HG03108 (cell line): ENCODE data around the gene ZNF532.

Source experiments
- ATAC-seq: cut with Tn5 transposase; IDR thresholded peaks from one replicate; pipeline ENCODE4 v1.9.1; 2021; ENCODE audit warnings: moderate library complexity; ENCODE audit not compliant: unreplicated experiment

Gene ZNF532

GRCh38 chr18:58941426-58942099 lies 76.9 kb downstream of the ZNF532 start:
- ATAC-seq, result no peak

DNA sequence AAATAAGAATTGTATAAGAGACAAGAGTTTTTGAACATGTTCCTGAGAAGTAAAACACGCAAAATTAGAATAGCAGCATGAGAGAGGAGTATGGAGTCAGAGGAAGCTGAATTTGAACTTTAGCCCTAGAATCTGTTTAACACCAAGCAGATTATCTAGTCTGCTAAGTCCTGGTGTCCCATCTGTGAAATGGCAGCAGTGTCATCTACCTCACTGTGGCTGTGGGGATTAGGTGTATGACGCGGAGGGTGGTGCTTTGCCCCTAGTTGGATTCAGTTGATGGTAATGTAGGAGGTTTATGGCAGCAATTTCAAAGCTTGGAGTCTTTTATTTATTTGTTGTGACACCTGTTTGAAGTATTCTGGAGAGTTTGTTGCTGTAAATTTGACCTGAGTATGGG lies 79.2 kb downstream of the ZNF532 start:
- ATAC-seq, result no peak

- no peak for ATAC-seq
These were observed 82.6 kb downstream of the ZNF532 start for GRCh38 chr18:58947136-58947732.

- ATAC-seq, result no peak
These were observed 84.4 kb downstream of the ZNF532 start for GRCh38 chr18:58949031-58949430.

- no peak for ATAC-seq
These were observed 87.5 kb downstream of the ZNF532 start for GRCh38 chr18:58951986-58952702.

GRCh38 chr18:58952858-58953257 lies 88.2 kb downstream of the ZNF532 start:
- no peak for ATAC-seq

DNA sequence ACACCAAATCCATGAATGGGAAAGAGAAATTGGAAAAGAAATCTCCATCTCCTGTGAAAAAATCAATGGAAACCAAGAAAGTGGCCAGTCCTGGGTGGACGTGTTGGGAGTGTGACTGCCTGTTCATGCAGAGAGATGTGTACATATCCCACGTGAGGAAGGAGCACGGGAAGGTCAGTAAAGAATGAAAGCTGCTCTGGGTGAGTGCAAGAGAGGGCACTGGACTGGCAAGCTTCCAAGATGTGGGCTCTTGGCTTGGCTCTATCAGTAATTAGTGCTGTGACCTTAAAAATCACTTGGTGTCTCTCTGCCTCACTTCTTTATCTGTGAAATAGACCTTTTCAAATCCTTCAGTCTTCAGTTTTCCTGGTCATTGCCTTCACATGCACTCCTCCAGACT lies 89.0 kb downstream of the ZNF532 start:
- no peak for ATAC-seq

- no peak for ATAC-seq
These were observed 90.3 kb downstream of the ZNF532 start for GRCh38 chr18:58955001-58955400.

DNA sequence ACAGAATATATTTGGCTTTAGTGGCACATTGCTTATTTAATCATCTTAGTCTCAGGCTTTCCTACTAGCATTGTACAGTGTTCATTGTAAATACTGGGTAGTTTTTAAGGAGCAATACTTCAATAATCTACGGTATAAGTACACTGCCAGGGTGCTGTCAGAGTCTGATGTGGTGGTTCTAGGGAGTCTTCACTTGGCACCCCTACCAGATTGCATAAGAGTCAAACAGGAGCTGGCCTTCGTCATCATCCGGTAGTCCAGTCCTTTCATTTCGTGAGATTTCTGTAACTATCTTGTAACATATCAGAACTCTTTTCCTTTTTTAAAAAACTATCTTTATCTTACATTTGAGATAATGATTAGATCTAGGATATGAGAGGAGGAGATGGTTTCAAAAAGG lies 91.1 kb downstream of the ZNF532 start:
- no peak for ATAC-seq

- ATAC-seq, result no peak
These were observed 94.0 kb downstream of the ZNF532 start for GRCh38 chr18:58958628-58959027.

DNA sequence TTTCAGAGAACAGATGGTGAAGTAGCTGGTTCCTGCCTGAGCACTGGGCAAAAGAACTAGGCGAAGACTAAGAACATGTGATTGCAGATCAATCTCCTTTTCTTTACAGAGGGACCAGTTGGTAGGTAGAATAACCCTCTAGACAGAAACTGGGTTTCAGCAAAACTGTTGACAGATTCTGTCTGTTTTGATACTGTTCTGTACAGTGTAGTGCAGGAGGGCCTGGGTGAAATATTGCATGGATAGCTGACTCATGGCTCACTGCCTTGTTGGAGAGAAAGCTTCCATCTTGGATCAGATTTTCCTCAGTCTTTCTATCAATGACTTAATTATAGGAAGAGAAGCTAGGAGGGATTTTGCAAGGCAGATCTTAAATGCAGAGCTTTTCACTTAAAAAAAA lies 95.8 kb downstream of the ZNF532 start:
- no peak for ATAC-seq

GRCh38 chr18:58960946-58961722 lies 96.5 kb downstream of the ZNF532 start:
- no peak for ATAC-seq

GRCh38 chr18:58962336-58962735 lies 97.7 kb downstream of the ZNF532 start:
- ATAC-seq, result no peak

- ATAC-seq, result no peak
These were observed 100.8 kb downstream of the ZNF532 start for GRCh38 chr18:58965291-58966004.

GRCh38 chr18:58966005-58966677 lies 101.5 kb downstream of the ZNF532 start:
- no peak for ATAC-seq

- no peak for ATAC-seq
These were observed 102.0 kb downstream of the ZNF532 start for GRCh38 chr18:58966704-58967103.

GRCh38 chr18:58967751-58968254 lies 103.1 kb downstream of the ZNF532 start:
- no peak for ATAC-seq

DNA sequence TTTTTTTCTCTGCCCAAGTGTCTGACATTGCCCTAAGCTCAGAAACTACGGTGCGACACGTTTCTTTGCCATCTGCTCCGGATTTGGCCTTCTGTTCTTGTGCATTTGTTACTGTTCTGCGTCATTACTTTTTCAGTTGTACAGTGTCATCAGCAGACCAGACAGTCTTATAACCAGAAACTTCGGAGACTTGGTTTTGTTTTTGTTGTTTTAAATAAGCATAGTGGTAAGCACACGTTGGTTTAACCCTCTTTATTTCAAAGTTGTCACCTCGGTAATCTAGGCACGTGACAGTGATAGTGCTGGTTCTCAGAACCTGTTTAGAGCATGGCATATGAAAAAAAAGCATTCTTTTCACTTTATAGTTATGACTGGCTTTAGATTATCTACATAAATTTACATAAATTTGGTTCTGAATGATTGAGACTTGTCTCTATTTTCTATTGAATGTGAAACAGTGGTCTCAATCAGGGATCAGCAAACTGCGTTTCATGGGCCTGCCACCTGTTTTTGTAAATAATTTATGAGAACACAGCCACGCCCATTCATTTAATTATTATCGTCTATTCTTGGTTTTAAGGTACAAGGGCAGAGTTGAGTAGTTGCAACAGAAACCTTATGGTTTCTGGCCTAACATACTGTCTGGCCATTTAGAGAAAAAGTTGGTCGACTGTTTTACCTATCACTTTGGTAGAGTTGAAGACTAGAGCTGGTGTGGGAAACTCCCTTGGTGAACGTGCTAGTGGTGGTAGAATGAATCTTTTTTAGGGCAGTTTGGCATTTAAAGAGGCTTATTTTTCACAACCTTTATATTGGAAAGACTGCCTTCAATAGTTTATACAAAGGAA lies 106.5 kb downstream of the ZNF532 start:
- peak; percentile 83 for ATAC-seq

DNA sequence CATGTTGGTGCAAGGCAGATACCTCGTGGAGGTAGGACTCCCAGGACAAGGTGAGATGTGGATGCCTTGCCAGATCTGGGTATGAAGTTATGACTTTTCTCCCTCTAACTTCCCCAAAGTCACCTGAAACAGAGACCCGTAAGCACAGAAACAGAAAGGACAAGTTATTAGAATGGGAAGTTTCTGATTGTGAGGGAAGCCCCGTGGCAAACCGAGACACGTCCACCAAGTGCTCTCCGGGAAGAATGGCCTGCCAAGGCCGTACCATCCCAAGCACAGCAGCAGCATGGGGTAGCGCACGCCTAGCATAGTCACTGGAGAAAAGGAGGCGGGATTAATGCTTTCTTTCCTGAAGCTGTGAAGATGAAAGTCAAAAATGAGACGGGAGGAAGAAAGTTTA lies 110.6 kb downstream of the ZNF532 start:
- ATAC-seq, result no peak
